ENCODE results near the gene MRTFA.

Gene MRTFA

DNA sequence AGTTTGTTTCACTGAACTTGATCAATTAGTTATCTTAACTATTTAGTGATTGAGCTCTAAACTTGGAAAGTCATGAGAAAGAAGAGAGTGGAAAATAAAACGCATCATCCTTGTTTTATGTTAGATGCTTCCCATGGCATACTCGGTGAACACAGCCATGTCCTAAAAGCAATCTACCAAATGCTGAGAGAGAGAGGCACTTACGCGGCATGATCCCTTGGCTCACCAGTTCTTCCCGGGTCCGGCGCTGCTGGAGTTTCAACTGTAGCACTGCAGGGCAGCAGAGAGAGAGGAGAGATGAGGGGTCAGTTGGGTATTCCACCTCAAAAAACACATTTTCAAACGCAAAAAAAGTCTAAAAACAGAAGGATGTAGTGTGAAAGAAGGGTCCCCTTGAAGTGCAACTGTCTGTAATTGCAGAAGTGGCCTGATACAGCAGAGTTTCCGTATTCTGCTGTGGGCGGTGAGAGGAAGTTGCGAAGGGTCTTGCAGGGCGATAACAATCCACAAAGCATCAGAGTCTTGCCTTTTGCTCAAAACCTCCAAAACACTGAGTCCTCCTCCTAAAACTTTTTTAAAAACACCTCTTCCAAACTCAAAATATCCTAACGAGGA, 173.4 kb downstream of the MRTFA start:
- H3K4me3 ChIP-seq (replicated peaks; ENCODE audit: low read depth, low read length), result no peak overlapping the region
- no peak for DNase-seq (ENCODE audit: extremely low read depth, low read depth)
- TF ChIP-seq, protein P1, sequence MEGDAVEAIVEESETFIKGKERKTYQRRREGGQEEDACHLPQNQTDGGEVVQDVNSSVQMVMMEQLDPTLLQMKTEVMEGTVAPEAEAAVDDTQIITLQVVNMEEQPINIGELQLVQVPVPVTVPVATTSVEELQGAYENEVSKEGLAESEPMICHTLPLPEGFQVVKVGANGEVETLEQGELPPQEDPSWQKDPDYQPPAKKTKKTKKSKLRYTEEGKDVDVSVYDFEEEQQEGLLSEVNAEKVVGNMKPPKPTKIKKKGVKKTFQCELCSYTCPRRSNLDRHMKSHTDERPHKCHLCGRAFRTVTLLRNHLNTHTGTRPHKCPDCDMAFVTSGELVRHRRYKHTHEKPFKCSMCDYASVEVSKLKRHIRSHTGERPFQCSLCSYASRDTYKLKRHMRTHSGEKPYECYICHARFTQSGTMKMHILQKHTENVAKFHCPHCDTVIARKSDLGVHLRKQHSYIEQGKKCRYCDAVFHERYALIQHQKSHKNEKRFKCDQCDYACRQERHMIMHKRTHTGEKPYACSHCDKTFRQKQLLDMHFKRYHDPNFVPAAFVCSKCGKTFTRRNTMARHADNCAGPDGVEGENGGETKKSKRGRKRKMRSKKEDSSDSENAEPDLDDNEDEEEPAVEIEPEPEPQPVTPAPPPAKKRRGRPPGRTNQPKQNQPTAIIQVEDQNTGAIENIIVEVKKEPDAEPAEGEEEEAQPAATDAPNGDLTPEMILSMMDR (IDR thresholded peaks at IDR 0.05; ENCODE audit: low read depth, low read length, missing control alignments), result no peak

DNA sequence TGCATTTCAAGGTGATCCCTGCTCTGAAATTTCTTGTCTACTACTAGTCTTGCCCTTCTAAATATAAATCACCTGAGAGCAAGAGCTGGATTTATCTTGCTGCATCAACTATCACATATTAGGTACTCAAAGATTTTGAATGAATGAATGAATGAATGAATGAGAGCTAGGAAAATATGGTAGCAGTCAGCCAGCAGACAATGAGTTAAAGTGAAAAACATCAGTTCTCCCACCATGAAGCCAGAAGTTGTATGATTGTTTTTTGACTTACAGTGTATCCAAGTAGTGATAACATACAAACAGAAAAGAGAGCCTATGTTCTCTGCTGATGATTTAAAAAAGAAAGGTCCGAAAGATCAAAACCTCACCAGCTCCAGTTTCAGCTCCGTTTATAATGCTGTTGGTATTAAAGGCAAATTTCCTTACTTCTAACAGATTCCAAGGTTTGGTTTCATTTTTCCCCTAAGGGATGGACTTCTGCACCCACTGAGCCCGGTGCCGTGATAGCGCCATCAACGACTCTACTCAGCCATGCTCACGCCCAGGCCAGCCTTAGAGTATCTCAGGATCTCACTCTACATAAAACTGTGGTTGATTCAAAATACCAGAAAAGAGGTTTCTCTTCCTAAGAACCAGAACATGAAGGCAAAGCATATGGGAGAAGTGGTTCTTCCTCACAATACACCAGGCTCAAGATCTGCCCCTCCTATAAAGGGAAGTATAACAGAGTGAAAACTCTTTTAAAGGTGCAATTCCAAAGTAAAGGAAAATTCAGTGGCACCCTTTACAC, 174.1 kb downstream of the MRTFA start:
- no peak overlapping the region for H3K4me3 ChIP-seq (replicated peaks; ENCODE audit: low read depth, low read length)

DNA sequence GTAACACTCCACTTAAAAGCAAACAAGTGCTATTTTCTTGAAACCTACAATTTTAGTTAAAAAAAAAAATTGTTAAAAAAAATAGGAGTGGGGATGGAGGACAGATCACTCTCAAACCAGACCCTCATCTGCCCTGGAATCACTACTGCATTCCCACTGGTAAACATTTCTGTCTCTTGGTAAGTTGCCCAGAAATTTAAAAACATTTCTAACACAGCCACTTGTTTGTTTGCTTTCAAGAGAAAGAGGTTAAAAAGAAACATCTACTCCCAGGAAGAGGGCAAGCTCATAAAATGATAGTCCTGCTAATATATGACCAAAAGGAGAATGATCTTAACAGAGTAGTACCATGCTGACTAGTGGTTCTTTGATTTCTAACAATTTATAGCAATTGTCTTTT, 182.8 kb downstream of the MRTFA start:
- H3K4me3 ChIP-seq (replicated peaks; ENCODE audit: low read depth, low read length), result no peak overlapping the region
- TF ChIP-seq, protein P1 (IDR thresholded peaks at IDR 0.05; ENCODE audit: low read depth, low read length, missing control alignments), result no peak
- DNase-seq (ENCODE audit: extremely low read depth, low read depth), result no peak

More for the DNA sequence above, 174.1 kb downstream of the MRTFA start:
- no peak for DNase-seq (ENCODE audit: extremely low read depth, low read depth)
- TF ChIP-seq, protein P1 (IDR thresholded peaks at IDR 0.05; ENCODE audit: low read depth, low read length, missing control alignments), result no peak

DNA sequence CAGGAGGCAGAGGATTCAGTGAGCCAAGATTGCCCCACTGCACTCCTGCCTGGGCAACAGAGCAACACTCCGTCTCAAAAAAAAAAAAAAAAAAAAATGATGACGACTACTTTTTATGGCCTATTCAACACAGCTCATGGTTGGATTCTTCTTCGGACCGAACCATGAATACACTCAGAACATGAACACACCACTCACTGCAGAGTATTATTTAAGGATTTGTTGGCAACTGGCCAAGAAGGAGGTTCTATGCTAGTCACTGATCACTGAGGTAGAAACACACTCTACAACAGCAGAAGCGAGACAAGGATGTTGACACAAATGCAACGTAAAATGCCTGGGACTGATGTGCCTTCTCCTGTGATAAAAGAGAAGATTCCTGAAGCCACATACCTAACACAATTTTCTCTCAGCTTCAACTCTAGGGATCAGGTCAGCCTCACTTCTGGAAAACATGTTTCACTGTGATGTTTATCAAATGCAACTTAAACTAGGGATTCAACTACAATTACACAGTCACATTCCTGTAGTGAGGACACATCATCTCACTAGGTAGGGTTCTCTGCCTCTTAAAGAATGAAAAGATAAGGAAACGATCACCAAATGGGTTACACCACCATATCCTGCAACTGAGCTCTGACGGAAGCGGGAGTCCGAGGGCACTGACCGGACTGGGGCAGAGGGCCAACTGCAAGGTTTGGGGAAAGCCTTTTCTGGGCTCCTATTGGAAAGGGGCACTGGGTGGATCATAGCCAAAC, 183.6 kb downstream of the MRTFA start:
- no peak for DNase-seq (ENCODE audit: extremely low read depth, low read depth)
- H3K4me3 ChIP-seq (replicated peaks; ENCODE audit: low read depth, low read length), result no peak overlapping the region
- TF ChIP-seq, protein P1 (IDR thresholded peaks at IDR 0.05; ENCODE audit: low read depth, low read length, missing control alignments), result no peak

DNA sequence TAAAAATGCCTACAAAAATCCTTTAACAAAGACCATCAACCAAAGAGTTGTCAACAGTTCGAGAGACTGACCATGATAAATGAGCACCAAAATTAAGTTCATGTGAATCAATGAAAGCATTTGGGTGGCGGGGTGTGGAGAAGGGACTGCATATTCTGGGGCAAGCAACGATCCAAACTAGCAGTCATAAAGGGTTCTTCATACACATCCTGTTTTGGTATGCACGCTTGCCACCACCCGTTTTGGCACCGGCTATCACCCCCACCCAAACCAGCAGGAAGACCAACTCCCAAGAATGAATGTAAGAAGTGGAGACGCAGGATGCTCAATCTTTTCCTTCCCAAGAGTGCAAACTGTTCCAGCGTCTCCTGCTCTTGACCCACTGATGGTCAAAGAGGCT, 185.3 kb downstream of the MRTFA start:
- DNase-seq (ENCODE audit: extremely low read depth, low read depth), result no peak
- no peak overlapping the region for H3K4me3 ChIP-seq (replicated peaks; ENCODE audit: low read depth, low read length)
- TF ChIP-seq, protein P1 (IDR thresholded peaks at IDR 0.05; ENCODE audit: low read depth, low read length, missing control alignments), result no peak

DNA sequence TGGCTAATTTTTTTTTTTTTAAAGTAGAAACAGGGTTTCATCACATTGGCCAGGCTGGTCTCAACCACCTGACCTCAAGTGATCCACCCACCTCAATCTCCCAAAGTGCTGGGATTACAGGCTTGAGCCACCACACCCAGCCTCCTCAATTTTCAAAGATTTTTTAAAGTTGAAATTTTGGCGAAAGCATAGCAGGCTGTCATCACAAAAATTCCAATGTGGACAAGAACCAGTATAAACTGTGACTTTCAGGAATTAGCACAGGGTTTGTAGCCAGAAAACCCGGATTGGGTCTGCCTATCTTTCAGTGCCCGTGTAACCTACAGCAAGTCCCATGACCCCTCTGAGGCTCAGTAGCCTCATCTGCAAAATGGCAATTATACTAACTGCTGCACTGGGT, 185.9 kb downstream of the MRTFA start:
- no peak overlapping the region for H3K4me3 ChIP-seq (replicated peaks; ENCODE audit: low read depth, low read length)
- TF ChIP-seq, protein P1 (IDR thresholded peaks at IDR 0.05; ENCODE audit: low read depth, low read length, missing control alignments), result no peak
- DNase-seq (ENCODE audit: extremely low read depth, low read depth), result no peak

All from HFF-Myc (cell line).